Tibial nerve (tissue), 4 donors: ENCODE measurements around the gene CTSH.

Experiments used
- CTCF ChIP-seq, 5 experiments: fragments of 200-600 bp in 3 of 5; fragments of 450-650 bp in 2 of 5; sonication (generic) in 3 of 5; IDR thresholded peaks; one replicate each; pipeline ENCODE4 v1.5.1; 2016 to 2019; ENCODE audit warnings: antibody characterized with exemption in 5 of 5, mild to moderate bottlenecking in 3 of 5, moderate library complexity in 2 of 5
- EP300 ChIP-seq, 2 donors: sonication (generic); formaldehyde crosslinking; IDR thresholded peaks; one replicate each; pipeline ENCODE4 v1.6.1; 2017; ENCODE audit warnings: antibody characterized with exemption in 2 of 2, mild to moderate bottlenecking in 1 of 2
- POLR2A ChIP-seq, 2 donors: fragments of 450-650 bp; IDR thresholded peaks; one replicate each; pipeline ENCODE4 v1.6.1; 2017; ENCODE audit warnings: antibody characterized with exemption in 2 of 2, mild to moderate bottlenecking in 2 of 2, moderate library complexity in 2 of 2

- no peak for TF ChIP-seq CTCF (IDR thresholded peaks at IDR 0.05)
- TF ChIP-seq POLR2A (IDR thresholded peaks at IDR 0.05): peak in 1 of 2 donors; percentile 15
- peak in 1 of 2 donors; percentile 44 for TF ChIP-seq EP300 (IDR thresholded peaks at IDR 0.05)
These were observed 47.8 kb upstream of the CTSH start for GRCh38 chr15:78992416-78993256.
